Stimulated activated naive CD8-positive, alpha-beta T cell treated with anti-CD3 and anti-CD28 coated beads, Interleukin-15, Interleukin-2, amounts not matched to agents 100 ng/mL and 50 ng/mL, for 24 hours (primary cell): ENCODE data around the gene LRATD1.

Experiments used
- H3K27ac Mint-ChIP-seq: one replicate; pipeline ENCODE4 v1.8.0; 2021; ENCODE audit warnings: mild to moderate bottlenecking, mixed read lengths
- H3K27me3 Mint-ChIP-seq: one replicate; pipeline ENCODE4 v1.8.0; 2021; ENCODE audit warnings: mixed read lengths
- H3K36me3 Mint-ChIP-seq: one replicate; pipeline ENCODE4 v1.8.0; 2021; ENCODE audit warnings: low read depth, mixed read lengths
- H3K4me1 Mint-ChIP-seq: one replicate; pipeline ENCODE4 v1.8.0; 2021; ENCODE audit warnings: low read depth, mixed read lengths
- H3K4me3 Mint-ChIP-seq: one replicate; pipeline ENCODE4 v1.8.0; 2021; ENCODE audit warnings: mild to moderate bottlenecking, mixed read lengths
- H3K9me3 Mint-ChIP-seq: one replicate; pipeline ENCODE4 v1.8.0; 2021; ENCODE audit warnings: mixed read lengths

The LRATD1 gene

DNA sequence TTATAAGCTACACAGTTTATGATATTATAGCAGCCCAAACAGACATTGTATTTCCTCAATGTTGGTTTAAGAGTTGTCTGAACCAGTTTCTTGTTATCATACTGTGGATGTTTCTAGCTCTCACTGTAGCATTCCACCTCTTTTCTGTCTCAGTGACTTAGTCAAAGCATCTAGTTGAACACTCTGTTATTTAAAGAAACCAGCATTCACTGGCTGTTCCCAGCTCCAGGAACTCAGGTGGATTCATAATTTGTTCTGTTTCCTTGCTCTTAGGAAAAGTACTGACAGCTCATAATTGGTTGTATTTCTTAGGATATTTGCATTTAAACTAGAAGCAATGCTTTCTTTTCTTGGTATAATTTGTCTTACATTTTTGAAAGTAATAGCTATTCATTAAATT is 17.5 kb downstream of the LRATD1 start:
- Mint-ChIP-seq H3K9me3 (no peaks in the 10 kb centered on the region), H3K27me3 (peaks cover 4% of the 10 kb centered on the region), H3K4me3 (no peak overlapping the region), H3K36me3 (no peaks in the 10 kb centered on the region), H3K4me1 (no peaks in the 10 kb centered on the region), H3K27ac (no peak overlapping the region)

DNA sequence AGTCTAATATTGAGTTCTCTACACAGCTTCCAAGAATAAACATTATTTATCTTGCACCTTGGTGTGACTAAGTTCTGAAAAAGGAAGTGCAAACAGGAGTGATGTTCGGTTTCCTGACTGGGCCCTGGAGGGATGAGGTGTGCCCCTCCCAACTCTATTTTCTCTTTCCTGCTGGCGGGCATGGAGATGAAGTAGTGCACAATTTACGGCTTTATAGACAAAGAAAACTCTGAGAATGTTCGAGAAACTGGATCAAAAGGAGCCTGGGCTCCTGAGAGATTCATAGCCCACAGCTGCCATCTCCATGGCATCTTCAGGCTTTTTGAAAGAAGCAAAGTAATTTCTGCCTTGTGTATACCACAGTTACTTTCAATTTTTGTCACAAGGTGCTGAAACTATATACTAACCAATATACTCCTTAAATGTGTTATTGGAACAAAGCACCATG is 22.3 kb downstream of the LRATD1 start:
- H3K27ac Mint-ChIP-seq = no peak overlapping the region
- no peak overlapping the region for H3K4me3 Mint-ChIP-seq
- H3K27me3 Mint-ChIP-seq = peaks cover 4% of the 10 kb centered on the region
- H3K4me1 Mint-ChIP-seq = no peaks in the 10 kb centered on the region
- no peaks in the 10 kb centered on the region for H3K36me3 Mint-ChIP-seq
- H3K9me3 Mint-ChIP-seq = no peaks in the 10 kb centered on the region

- H3K27me3 Mint-ChIP-seq = peaks cover 4% of the 10 kb centered on the region
- no peak overlapping the region for H3K27ac Mint-ChIP-seq
- no peaks in the 10 kb centered on the region for H3K36me3 Mint-ChIP-seq
- H3K4me3 Mint-ChIP-seq = no peak overlapping the region
- no peaks in the 10 kb centered on the region for H3K9me3 Mint-ChIP-seq
- H3K4me1 Mint-ChIP-seq = no peaks in the 10 kb centered on the region
Observed at GRCh38 chr2:14656146-14656545, 23.6 kb downstream of the LRATD1 start.

DNA sequence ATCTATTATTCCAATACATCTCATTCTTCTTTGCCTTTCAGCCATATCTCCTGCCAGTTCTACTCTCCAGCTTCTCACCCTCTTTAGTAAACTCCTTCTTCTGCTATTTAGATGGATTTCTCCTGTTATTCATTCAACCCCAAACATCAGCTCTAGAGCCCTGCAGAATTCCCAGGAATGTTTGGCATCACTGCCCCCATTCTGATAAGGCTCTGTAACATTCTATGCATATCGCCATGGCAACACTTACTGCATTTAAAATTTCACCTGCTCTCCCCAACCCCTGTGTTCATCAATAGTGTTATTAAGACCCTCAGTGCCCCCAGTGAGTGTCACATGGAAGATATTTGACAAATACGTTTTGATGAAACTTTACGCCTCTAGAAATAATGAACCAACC is 28.6 kb downstream of the LRATD1 start:
- Mint-ChIP-seq H3K36me3 (no peaks in the 10 kb centered on the region), H3K27ac (no peak overlapping the region), H3K4me1 (no peaks in the 10 kb centered on the region)

DNA sequence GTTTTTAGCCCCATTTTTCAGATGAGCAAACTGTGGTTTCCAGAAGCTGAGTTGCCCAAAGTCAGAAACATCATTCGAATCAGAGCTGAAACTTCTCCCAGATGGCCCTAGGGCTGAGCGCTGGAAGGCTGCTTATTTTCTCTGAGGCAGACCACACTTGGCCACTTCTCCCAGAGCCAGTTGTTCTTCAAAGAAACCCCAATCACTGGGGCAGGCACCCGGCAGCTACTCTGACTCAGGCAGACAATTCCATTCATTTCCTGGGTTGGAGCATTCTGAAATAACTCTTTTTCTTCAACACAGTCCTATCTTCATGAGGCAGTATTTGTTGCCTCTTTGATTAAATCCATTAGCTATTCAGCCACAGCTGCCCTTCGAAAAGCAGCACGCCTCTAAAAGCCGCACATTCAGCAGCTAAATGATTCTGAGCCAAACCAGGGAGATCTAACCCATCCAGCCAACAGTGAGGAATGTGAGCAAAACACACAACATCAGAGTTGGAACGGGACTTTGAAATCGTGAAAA is 40.9 kb downstream of the LRATD1 start:
- Mint-ChIP-seq H3K4me1 (no peaks in the 10 kb centered on the region), H3K9me3 (peaks cover 11% of the 10 kb centered on the region), H3K36me3 (no peaks in the 10 kb centered on the region), H3K27ac (no peak overlapping the region), H3K4me3 (no peak overlapping the region), H3K27me3 (no peaks in the 10 kb centered on the region)

More for the DNA sequence above, 28.6 kb downstream of the LRATD1 start:
- no peaks in the 10 kb centered on the region for H3K9me3 Mint-ChIP-seq
- no peaks in the 10 kb centered on the region for H3K27me3 Mint-ChIP-seq
- no peak overlapping the region for H3K4me3 Mint-ChIP-seq

- Mint-ChIP-seq H3K27ac (no peak overlapping the region), H3K27me3 (no peaks in the 10 kb centered on the region), H3K4me1 (no peaks in the 10 kb centered on the region), H3K9me3 (peaks cover 11% of the 10 kb centered on the region), H3K36me3 (no peaks in the 10 kb centered on the region), H3K4me3 (no peak overlapping the region)
Observed at GRCh38 chr2:14675489-14675888, 43.0 kb downstream of the LRATD1 start.

GRCh38 chr2:14676371-14676770 is 43.9 kb downstream of the LRATD1 start:
- no peaks in the 10 kb centered on the region for H3K36me3 Mint-ChIP-seq
- H3K4me3 Mint-ChIP-seq = no peak overlapping the region
- H3K9me3 Mint-ChIP-seq = peaks cover 11% of the 10 kb centered on the region
- no peak overlapping the region for H3K27ac Mint-ChIP-seq
- H3K4me1 Mint-ChIP-seq = no peaks in the 10 kb centered on the region
- H3K27me3 Mint-ChIP-seq = no peaks in the 10 kb centered on the region

DNA sequence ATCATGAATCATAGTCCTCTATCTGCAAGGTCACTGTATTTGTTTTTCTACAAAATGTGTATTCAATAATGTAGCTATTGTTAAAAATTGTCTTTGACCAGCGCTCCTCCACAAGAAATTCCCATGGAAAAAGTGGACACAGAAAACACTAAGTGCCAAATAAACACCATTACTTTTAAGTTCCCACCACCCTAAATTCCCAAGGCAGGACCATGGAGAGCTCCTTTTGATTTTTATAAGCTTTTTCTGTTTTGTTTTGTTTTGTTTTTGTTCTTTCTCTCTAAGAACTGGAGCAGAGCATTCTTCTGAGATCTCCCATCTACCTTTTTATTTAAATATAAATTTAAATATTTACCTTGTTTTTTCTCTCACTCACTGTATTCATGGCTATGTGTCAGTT is 44.5 kb downstream of the LRATD1 start:
- Mint-ChIP-seq H3K9me3 (peaks cover 8% of the 10 kb centered on the region), H3K36me3 (no peaks in the 10 kb centered on the region), H3K4me1 (no peaks in the 10 kb centered on the region), H3K27ac (no peak overlapping the region), H3K27me3 (no peaks in the 10 kb centered on the region), H3K4me3 (no peak overlapping the region)

GRCh38 chr2:14678761-14679160 is 46.2 kb downstream of the LRATD1 start:
- Mint-ChIP-seq H3K4me1 (no peaks in the 10 kb centered on the region), H3K9me3 (peaks cover 7% of the 10 kb centered on the region)

GRCh38 chr2:14681608-14682007 is 49.1 kb downstream of the LRATD1 start:
- Mint-ChIP-seq H3K9me3 (peaks cover 7% of the 10 kb centered on the region), H3K27me3 (no peaks in the 10 kb centered on the region), H3K4me3 (no peak overlapping the region), H3K4me1 (no peaks in the 10 kb centered on the region), H3K36me3 (no peaks in the 10 kb centered on the region), H3K27ac (no peak overlapping the region)

More at GRCh38 chr2:14678761-14679160, 46.2 kb downstream of the LRATD1 start:
- Mint-ChIP-seq H3K27me3 (no peaks in the 10 kb centered on the region), H3K4me3 (no peak overlapping the region), H3K36me3 (no peaks in the 10 kb centered on the region), H3K27ac (no peak overlapping the region)
